HL-60/S4 treated with phorbol 12-myristate 13-acetate at 8.2 ng/mL for 4 days and 3 days (cell line): ENCODE results near the gene ZNF768.

ENCODE experiments used
- in situ Hi-C: fragments of 300-500 bp; cut with MboI; formaldehyde crosslinking; loops from 2 replicates; pipeline ENCODE4 v1.15.0; 2022; ENCODE audit warnings: low sequenced_read_pairs

The ZNF768 gene

DNA sequence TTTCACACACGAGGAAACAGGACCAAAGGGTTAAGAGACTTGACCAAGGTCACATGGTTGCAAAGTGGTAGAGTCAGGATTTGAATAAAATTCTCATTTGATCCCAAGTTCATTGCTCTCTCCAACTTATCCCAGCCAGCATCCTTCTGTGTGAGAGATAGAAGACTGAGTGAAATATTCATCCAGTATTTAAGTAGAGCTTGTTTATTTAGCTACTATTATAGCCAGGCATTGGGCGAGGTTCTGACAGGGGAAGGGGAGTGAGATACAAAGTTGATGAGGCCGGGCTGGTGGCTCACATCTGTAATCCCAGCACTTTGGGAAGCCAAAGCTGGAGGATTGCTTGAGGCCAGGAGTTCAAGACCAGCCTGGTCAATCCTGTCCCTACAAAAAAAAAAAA lies 49.4 kb downstream of the ZNF768 start:
- in situ Hi-C loops, result no loop called here

DNA sequence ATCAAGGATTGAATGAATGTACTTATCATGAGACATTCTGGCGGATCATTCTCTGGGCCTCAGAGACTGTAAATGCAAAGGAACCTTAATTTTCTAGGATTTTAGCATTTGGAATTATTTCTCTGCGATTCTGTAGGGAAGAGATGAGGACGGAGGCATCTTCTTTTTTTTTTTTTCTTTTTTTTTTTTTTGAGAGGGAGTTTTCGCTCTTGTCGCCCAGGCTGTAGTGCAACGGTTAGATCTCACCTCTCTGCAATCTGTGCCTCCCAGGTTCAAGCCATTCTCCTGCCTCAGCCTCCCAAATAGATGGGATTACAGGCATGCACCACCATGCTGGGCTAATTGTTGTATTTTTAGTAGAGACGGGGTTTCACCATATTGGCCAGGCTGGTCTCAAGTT lies 51.7 kb downstream of the ZNF768 start:
- in situ Hi-C loops, result no loop called here

DNA sequence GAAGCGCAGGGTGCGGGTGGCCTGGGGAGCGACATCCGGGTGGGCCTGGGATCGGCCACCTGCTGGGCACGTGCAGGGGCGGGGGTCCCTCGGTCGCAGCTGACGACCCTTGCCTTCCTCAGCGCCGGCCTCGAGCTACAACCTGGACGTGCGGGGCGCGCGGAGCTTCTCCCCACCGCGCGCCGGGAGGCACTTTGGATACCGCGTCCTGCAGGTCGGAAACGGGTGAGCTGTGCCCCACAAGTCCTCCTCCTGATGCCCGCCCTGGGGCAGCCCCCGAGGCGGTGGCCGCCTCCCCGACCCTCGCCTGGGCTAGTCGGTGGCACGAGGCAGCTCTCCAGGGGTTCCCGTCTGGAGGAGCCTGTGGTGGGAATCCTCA lies 52.3 kb downstream of the ZNF768 start:
- in situ Hi-C loops, result no loop called here
